Kidney epithelial cell (primary cell): ENCODE results near the gene ARMC5. TPM values are rescaled to one million over a fixed set of nuclear protein-coding genes. Genes with fewer than 3 reads are reported as not detected.
"Not testable (repeated sequence)": the region's sequence is repeated elsewhere in the genome, so short reads cannot be mapped to it uniquely, and the experiment has no call there.

Experiments
- DNase-seq: peaks from one replicate; pipeline ENCODE4 v3.0.0-alpha.2; 2010; ENCODE audit warnings: low read depth
- H3K27me3 ChIP-seq: 2 replicates; pipeline ENCODE4 v1.6.0; 2011; ENCODE audit warnings: low read length; ENCODE audit not compliant: control insufficient read depth, insufficient read depth
- H3K36me3 ChIP-seq: 2 replicates; pipeline ENCODE4 v1.5.1; 2011; ENCODE audit warnings: low read length; ENCODE audit not compliant: control insufficient read depth, insufficient read depth
- H3K4me3 ChIP-seq: 2 replicates; pipeline ENCODE4 v1.5.1; 2011; ENCODE audit warnings: low read depth, mild to moderate bottlenecking, control low read depth, low read length
- CTCF ChIP-seq: IDR thresholded peaks from 2 replicates; pipeline ENCODE4 v1.5.1; 2011; ENCODE audit warnings: mild to moderate bottlenecking, moderate library complexity, low read length, control low read depth, inconsistent platforms; ENCODE audit not compliant: insufficient read depth, poor library complexity, severe bottlenecking
- total RNA-seq: library from RNA; depleted of rRNA; stranded (reverse); fragments of >200 nt; gene quantifications from 2 replicates; pipeline ENCODE4 v1.2.3, GENCODE V29; 2015

ARMC5 gene
- total RNA-seq, 1 donor from 2014 or later: 18.7 TPM

GRCh38 chr16:31496670-31497069 is 37.4 kb downstream of the ARMC5 start:
- H3K27me3 ChIP-seq: no peaks in the 10 kb centered on the region
- TF ChIP-seq CTCF: no peak
- peaks cover 3% of the 10 kb centered on the region for H3K36me3 ChIP-seq
- no peak for DNase-seq
- H3K4me3 ChIP-seq: no peak overlapping the region

DNA sequence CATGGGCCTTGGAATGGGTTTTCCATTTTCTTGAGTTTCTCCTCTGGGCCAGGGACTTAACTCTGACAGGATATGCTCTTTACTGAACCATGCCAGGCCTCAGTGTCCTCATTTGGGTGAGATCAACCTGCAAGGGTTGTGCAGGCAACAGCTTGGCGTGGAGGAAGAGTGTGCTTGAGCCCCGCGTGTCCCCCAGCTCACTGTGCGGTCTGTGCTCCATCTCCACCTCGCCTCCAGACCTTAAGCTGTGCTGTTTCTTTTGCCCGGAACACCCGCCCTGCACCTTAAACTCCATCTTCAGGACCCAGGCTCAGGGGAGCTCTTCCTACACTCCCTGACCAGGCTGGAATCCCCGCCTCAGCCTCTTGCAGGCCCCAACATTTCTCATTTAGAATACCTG is 39.2 kb downstream of the ARMC5 start:
- TF ChIP-seq CTCF: no peak
- Histone ChIP-seq H3K27me3 (no peaks in the 10 kb centered on the region), H3K36me3 (peaks cover 2% of the 10 kb centered on the region), H3K4me3 (no peak overlapping the region)
- DNase-seq: no peak

- Histone ChIP-seq H3K4me3 (no peak overlapping the region), H3K27me3 (no peaks in the 10 kb centered on the region), H3K36me3 (peaks cover 2% of the 10 kb centered on the region)
- TF ChIP-seq CTCF: no peak
- DNase-seq: no peak
Observed at GRCh38 chr16:31499928-31500327, 40.6 kb downstream of the ARMC5 start.

- Histone ChIP-seq H3K4me3 (no peak overlapping the region), H3K27me3 (no peaks in the 10 kb centered on the region), H3K36me3 (peaks cover under 1% of the 10 kb centered on the region)
- DNase-seq: no peak
- TF ChIP-seq CTCF: no peak
Observed at GRCh38 chr16:31501226-31501965, 42.1 kb downstream of the ARMC5 start.

DNA sequence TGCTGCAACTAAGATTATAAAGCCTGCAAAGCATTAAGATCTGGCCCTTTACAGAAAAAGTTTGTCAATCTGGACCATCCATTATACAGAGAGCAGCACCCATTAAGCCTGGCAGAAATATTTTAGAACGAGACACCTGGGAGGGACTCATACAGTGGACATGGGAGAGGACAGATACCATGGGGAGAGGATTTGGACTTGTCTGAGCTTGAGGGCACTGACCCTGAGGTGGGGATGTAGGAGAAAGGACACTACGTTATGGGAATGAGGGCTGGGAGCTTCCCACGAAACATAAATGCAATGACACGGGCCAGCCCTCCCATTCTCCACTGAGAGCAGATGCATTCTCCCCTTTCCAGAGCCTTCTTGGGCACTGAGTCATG is 42.7 kb downstream of the ARMC5 start:
- H3K36me3 ChIP-seq: no peaks in the 10 kb centered on the region
- DNase-seq: no peak
- no peak overlapping the region for H3K4me3 ChIP-seq
- H3K27me3 ChIP-seq: no peaks in the 10 kb centered on the region
- TF ChIP-seq CTCF: no peak

- Histone ChIP-seq H3K4me3 (no peak overlapping the region), H3K27me3 (no peaks in the 10 kb centered on the region), H3K36me3 (no peaks in the 10 kb centered on the region)
- no peak for DNase-seq
- no peak for TF ChIP-seq CTCF
Observed at GRCh38 chr16:31502981-31503380, 43.7 kb downstream of the ARMC5 start.

DNA sequence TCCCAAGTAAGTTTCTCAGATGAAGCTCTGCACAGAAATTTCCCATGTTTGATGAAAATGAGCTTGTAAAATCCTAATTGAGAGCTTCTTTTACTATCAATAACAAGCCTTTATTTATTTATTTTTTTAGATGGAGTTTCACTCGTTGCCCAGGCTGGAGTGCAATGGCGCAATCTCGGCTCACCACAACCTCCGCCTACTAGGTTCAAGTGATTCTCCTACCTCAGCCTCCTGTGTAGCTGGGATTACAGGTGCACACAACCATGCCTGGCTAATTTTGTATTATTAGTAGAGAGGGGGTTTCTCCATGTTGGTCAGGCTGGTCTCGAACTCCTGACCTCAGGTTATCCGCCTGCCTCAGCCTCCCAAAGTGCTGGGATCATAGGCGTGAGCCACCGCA is 44.3 kb downstream of the ARMC5 start:
- DNase-seq, H3K4me3 ChIP-seq, H3K27me3 ChIP-seq, H3K36me3 ChIP-seq: not testable (repeated sequence)
